ENCODE results near the gene FBXW2. TPM values are rescaled to one million over a fixed set of nuclear protein-coding genes. Genes with fewer than 3 reads are reported as not detected.

Gene FBXW2
- polyA plus RNA-seq, 1 donor, result 45.5 TPM

GRCh38 chr9:120710110-120710981, 82.9 kb downstream of the FBXW2 start:
- no peaks in the 10 kb centered on the region for H3K9me3 ChIP-seq (ENCODE audit: control insufficient read depth, low read depth, low read length)
- peaks cover 6% of the 10 kb centered on the region for H3K4me1 ChIP-seq (ENCODE audit: control insufficient read depth, insufficient read depth, low read length)
- no peak overlapping the region for H3K4me3 ChIP-seq (ENCODE audit: low read length)
- peak; percentile 30 to 43 for DNase-seq
- no peaks in the 10 kb centered on the region for H3K27me3 ChIP-seq (ENCODE audit: control insufficient read depth, insufficient read depth, low read length)
- peak overlapping the region; percentile 85 for H3K27ac ChIP-seq (ENCODE audit: low read length)
- H3K36me3 ChIP-seq (ENCODE audit: control insufficient read depth, insufficient read depth, low read length), result peaks cover 2% of the 10 kb centered on the region
- no CpG with 5 or more reads among the region's 10 CpGs for WGBS (ENCODE audit: insufficient coverage, low lambda C conversion rate)

- Histone ChIP-seq H3K36me3 (ENCODE audit: control insufficient read depth, insufficient read depth, low read length) (peaks cover 2% of the 10 kb centered on the region), H3K9me3 (ENCODE audit: control insufficient read depth, low read depth, low read length) (no peaks in the 10 kb centered on the region), H3K27ac (ENCODE audit: low read length) (no peak overlapping the region), H3K4me1 (ENCODE audit: control insufficient read depth, insufficient read depth, low read length) (no peaks in the 10 kb centered on the region), H3K4me3 (ENCODE audit: low read length) (no peak overlapping the region), H3K27me3 (ENCODE audit: control insufficient read depth, insufficient read depth, low read length) (no peaks in the 10 kb centered on the region)
- WGBS (ENCODE audit: insufficient coverage, low lambda C conversion rate), result 100% methylated on average over 1 of the region's 6 CpGs
- DNase-seq, result no peak
Observed at GRCh38 chr9:120708526-120709224, 84.5 kb downstream of the FBXW2 start.

GRCh38 chr9:120707170-120707569, 86.0 kb downstream of the FBXW2 start:
- H3K4me3 ChIP-seq (ENCODE audit: low read length), result no peak overlapping the region
- no peak for DNase-seq
- peaks cover 2% of the 10 kb centered on the region for H3K36me3 ChIP-seq (ENCODE audit: control insufficient read depth, insufficient read depth, low read length)
- no peaks in the 10 kb centered on the region for H3K9me3 ChIP-seq (ENCODE audit: control insufficient read depth, low read depth, low read length)
- no CpG with 5 or more reads among the region's 2 CpGs for WGBS (ENCODE audit: insufficient coverage, low lambda C conversion rate)
- no peaks in the 10 kb centered on the region for H3K4me1 ChIP-seq (ENCODE audit: control insufficient read depth, insufficient read depth, low read length)
- H3K27ac ChIP-seq (ENCODE audit: low read length), result no peak overlapping the region
- H3K27me3 ChIP-seq (ENCODE audit: control insufficient read depth, insufficient read depth, low read length), result no peaks in the 10 kb centered on the region

Other genes starting within 250 kb of the FBXW2 start
- gene CDK5RAP2, start 213.2 kb downstream of the FBXW2 start, polyA plus RNA-seq, result 42.0 TPM
- 17.6 TPM for gene MEGF9, start 78.9 kb downstream of the FBXW2 start, polyA plus RNA-seq
- gene PSMD5, start 49.5 kb upstream of the FBXW2 start, polyA plus RNA-seq, result 29.1 TPM
- 40.2 TPM for gene PHF19, start 83.8 kb upstream of the FBXW2 start, polyA plus RNA-seq
- 6.5 TPM for gene TRAF1, start 133.4 kb upstream of the FBXW2 start, polyA plus RNA-seq

Data from large intestine (tissue), 3 donors.